ENCODE data around the gene CARD18.

DNA sequence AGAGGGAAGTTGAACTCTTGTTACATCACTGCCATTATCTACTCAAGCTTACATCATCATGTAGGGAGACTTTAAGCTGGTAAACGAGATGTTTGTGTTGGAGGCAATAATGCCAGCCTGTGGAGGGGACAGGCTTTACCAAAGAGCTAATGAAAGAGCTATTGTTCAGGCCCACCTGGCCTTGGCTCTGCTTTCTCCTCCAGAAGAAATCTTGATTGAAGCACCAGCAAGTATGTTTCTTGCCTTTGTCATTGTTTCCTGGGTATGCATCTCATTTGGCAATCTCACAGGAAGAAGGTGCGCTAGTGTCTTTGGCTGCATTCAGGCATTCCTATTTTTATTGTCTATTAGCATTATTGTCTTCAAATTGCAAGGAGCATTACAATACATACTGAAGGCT is 16.7 kb upstream of the CARD18 start:
- no peak for TF ChIP-seq CTCF (IDR thresholded peaks at IDR 0.05)
- no peak for TF ChIP-seq EZH2 (IDR thresholded peaks at IDR 0.05; ENCODE audit: borderline replicate concordance, insufficient read depth, low read depth, low read length, poor library complexity, severe bottlenecking)
